GM10266 (cell line): ENCODE results near the gene GHR.
"Not testable (repeated sequence)": the region's sequence is repeated elsewhere in the genome, so short reads cannot be mapped to it uniquely, and the experiment has no call there.

Source experiments
- DNase-seq: peaks from one replicate; pipeline ENCODE4 v3.0.0; 2012; ENCODE audit errors: extremely low spot score
- TF ChIP-seq, protein P1 (sequence below): IDR thresholded peaks from 2 replicates; pipeline ENCODE4 v1.5.1; 2012; ENCODE audit warnings: mild to moderate bottlenecking, low read depth; ENCODE audit not compliant: control insufficient read depth, insufficient read depth; ENCODE audit errors: missing control alignments

Gene GHR

GRCh38 chr5:42653705-42654104, 230.5 kb downstream of the GHR start:
- TF ChIP-seq, protein P1, sequence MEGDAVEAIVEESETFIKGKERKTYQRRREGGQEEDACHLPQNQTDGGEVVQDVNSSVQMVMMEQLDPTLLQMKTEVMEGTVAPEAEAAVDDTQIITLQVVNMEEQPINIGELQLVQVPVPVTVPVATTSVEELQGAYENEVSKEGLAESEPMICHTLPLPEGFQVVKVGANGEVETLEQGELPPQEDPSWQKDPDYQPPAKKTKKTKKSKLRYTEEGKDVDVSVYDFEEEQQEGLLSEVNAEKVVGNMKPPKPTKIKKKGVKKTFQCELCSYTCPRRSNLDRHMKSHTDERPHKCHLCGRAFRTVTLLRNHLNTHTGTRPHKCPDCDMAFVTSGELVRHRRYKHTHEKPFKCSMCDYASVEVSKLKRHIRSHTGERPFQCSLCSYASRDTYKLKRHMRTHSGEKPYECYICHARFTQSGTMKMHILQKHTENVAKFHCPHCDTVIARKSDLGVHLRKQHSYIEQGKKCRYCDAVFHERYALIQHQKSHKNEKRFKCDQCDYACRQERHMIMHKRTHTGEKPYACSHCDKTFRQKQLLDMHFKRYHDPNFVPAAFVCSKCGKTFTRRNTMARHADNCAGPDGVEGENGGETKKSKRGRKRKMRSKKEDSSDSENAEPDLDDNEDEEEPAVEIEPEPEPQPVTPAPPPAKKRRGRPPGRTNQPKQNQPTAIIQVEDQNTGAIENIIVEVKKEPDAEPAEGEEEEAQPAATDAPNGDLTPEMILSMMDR: no peak
- no peak for DNase-seq

GRCh38 chr5:42654645-42655044, 231.4 kb downstream of the GHR start:
- TF ChIP-seq, protein P1: no peak
- DNase-seq: no peak

DNA sequence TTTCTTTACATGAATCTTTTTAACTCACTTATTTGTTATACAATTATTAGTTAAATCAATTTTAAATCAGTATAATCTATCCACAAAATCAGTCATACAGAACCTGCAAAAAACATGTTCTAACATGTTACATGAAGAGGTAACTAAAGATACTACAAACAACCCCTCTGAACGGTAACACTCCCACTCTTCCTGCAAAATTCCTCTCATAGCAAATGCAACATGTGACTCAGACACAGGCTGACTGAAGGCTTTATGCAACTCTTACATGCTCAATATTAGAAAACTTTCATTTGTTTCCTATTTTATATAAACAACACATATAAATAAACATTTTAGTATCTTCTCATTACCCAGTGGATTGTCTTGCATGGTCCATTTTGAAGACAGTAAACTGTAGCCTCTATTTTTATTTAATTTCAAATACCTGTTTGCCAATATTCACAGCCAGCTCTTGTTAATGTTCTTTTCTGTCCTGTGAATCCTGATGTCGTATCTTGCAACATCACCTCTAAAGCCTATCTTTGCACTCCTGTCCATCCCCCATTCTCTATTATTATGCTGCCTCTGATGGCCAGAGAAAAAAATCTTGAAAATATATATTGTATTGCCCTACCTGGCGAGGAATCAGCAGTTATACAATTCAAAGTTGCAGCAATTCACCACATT, 232.9 kb downstream of the GHR start:
- DNase-seq: no peak
- TF ChIP-seq, protein P1: no peak

- no peak for DNase-seq
- TF ChIP-seq, protein P1: no peak
These were observed 233.4 kb downstream of the GHR start for GRCh38 chr5:42656651-42657015.

GRCh38 chr5:42659869-42660268, 236.6 kb downstream of the GHR start:
- not testable (repeated sequence) for DNase-seq

GRCh38 chr5:42665857-42666256, 242.6 kb downstream of the GHR start:
- no peak for DNase-seq
- TF ChIP-seq, protein P1: no peak

GRCh38 chr5:42666869-42667268, 243.6 kb downstream of the GHR start:
- TF ChIP-seq, protein P1: no peak
- DNase-seq: no peak

GRCh38 chr5:42668254-42668653, 245.0 kb downstream of the GHR start:
- TF ChIP-seq, protein P1: no peak
- DNase-seq: no peak
